Glutamatergic neuron (in vitro differentiated cells): ENCODE data around the gene KCNJ13. TPM values are rescaled to one million over a fixed set of nuclear protein-coding genes. Genes with fewer than 3 reads are reported as not detected.

ENCODE experiments used
- DNase-seq: peaks from one replicate; pipeline ENCODE4 v3.0.0; 2022
- H3K27ac Mint-ChIP-seq: one replicate; pipeline ENCODE4 v1.8.0; 2020; ENCODE audit warnings: mild to moderate bottlenecking, mixed read lengths, inconsistent platforms; ENCODE audit not compliant: unreplicated experiment
- H3K27me3 Mint-ChIP-seq: one replicate; pipeline ENCODE4 v1.8.0; 2020; ENCODE audit warnings: mild to moderate bottlenecking, moderate library complexity, mixed read lengths, inconsistent platforms; ENCODE audit not compliant: unreplicated experiment
- H3K36me3 Mint-ChIP-seq: one replicate; pipeline ENCODE4 v1.8.0; 2020; ENCODE audit warnings: mild to moderate bottlenecking, mixed read lengths, inconsistent platforms; ENCODE audit not compliant: unreplicated experiment
- H3K4me1 Mint-ChIP-seq: one replicate; pipeline ENCODE4 v1.8.0; 2020; ENCODE audit warnings: mild to moderate bottlenecking, low read depth, mixed read lengths, inconsistent platforms; ENCODE audit not compliant: unreplicated experiment
- H3K4me3 Mint-ChIP-seq: one replicate; pipeline ENCODE4 v1.8.0; 2020; ENCODE audit warnings: mild to moderate bottlenecking, mixed read lengths, inconsistent platforms; ENCODE audit not compliant: unreplicated experiment
- H3K9me3 Mint-ChIP-seq: one replicate; pipeline ENCODE4 v1.8.0; 2020; ENCODE audit warnings: mild to moderate bottlenecking, moderate library complexity, mixed read lengths, inconsistent platforms; ENCODE audit not compliant: unreplicated experiment
- total RNA-seq: library from RNA; stranded (reverse); fragmentation: NEBNext Ultra II Directional; extraction: Animal tissue kit (Norgen Biotek cat#: 25700); gene quantifications from one replicate; pipeline ENCODE4 v1.2.1, GENCODE V29; 2021; ENCODE audit not compliant: unreplicated experiment
- TF ChIP-seq, protein P1 (sequence below): fragments of 200-600 bp; sonication (generic); IDR thresholded peaks from one replicate; pipeline ENCODE4 v1.5.0; 2021; ENCODE audit not compliant: partially characterized antibody, unreplicated experiment

KCNJ13 gene
- total RNA-seq, 1 donor from 2014 or later = not detected

DNA sequence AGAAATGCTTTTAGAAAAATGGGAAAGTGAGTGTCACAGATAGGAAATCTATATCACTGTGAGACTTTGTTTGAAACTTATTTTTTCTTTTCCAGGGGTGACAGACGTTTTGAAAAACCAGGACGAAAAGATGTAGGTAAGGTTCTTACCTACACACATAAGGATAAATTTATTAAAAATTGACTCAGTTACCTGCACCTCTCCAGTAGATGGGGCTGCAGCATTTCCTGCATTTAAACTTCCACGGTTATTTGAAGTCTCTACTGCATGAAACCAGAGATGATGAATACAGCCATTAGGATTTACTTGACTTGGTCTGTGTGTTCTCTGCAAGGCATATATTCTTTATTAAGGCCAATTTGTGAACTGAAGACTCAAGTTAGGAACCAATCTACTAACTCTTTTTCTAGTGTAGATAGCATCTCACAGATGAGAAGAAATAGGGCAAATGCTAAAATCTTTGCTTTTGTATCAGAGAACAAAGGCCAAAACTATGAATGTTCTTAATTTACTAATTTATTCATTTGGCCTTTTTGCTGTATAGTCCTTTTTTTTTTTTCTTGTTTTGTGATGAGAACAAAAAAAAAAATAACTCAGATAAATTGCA, 15.0 kb downstream of the KCNJ13 start:
- Mint-ChIP-seq H3K4me1 (no peaks in the 10 kb centered on the region), H3K9me3 (no peaks in the 10 kb centered on the region), H3K27me3 (peaks cover 1% of the 10 kb centered on the region), H3K27ac (no peak overlapping the region), H3K36me3 (no peaks in the 10 kb centered on the region), H3K4me3 (no peak overlapping the region)
- no peak for DNase-seq
- TF ChIP-seq, protein P1, sequence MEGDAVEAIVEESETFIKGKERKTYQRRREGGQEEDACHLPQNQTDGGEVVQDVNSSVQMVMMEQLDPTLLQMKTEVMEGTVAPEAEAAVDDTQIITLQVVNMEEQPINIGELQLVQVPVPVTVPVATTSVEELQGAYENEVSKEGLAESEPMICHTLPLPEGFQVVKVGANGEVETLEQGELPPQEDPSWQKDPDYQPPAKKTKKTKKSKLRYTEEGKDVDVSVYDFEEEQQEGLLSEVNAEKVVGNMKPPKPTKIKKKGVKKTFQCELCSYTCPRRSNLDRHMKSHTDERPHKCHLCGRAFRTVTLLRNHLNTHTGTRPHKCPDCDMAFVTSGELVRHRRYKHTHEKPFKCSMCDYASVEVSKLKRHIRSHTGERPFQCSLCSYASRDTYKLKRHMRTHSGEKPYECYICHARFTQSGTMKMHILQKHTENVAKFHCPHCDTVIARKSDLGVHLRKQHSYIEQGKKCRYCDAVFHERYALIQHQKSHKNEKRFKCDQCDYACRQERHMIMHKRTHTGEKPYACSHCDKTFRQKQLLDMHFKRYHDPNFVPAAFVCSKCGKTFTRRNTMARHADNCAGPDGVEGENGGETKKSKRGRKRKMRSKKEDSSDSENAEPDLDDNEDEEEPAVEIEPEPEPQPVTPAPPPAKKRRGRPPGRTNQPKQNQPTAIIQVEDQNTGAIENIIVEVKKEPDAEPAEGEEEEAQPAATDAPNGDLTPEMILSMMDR = peak; percentile 45

- DNase-seq = no peak
- Mint-ChIP-seq H3K36me3 (no peaks in the 10 kb centered on the region), H3K4me1 (no peaks in the 10 kb centered on the region), H3K9me3 (peaks cover 2% of the 10 kb centered on the region), H3K4me3 (no peak overlapping the region), H3K27me3 (peaks cover 1% of the 10 kb centered on the region), H3K27ac (no peak overlapping the region)
- TF ChIP-seq, protein P1 = no peak
Measured at GRCh38 chr2:232757905-232758304, 18.5 kb downstream of the KCNJ13 start.

DNA sequence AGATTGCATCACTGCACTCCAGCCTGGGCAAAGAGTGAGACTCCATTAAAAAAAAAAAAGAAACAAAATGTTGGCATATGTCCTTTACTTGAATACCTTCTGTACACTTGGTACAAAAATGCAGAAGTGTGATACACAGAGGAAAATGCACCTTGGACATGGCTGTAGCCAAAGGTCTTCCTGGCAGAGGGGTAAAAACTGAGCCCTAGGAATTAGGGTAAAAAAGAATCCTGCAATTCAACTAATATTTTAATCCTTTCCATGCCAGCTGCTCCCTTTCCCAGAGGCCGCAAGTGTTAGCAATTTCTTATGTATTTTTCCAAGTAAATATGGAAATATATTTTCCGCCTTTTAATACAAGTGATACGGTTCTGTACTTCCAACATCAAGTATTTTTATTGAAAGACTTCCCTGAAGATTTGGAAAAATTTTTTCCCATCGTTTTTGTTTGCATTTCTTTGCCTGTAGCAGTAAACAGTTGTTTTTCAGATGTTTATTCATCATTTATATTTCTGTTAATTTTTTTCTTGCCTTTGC, 26.2 kb downstream of the KCNJ13 start:
- no peak overlapping the region for H3K27ac Mint-ChIP-seq
- H3K4me3 Mint-ChIP-seq = no peak overlapping the region
- H3K36me3 Mint-ChIP-seq = no peaks in the 10 kb centered on the region

DNA sequence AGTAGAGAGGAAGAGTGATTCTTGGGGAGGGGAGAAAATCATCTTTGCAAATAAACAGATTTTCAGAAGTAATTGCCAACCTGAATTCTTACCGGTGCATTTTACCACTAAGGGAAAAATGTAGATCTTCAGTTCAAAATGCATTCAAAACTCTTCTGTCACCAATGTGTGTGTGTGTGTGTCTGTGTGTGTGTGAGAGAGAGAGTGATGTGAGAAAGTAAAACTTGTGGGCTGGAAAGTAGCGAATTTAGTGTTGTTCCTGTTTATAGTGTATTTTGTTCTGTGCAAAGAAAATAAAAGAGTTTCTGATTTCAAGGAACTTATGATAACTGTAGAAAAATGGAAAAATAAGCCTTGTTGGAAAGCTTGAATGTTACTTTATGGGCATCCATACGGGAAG, 27.0 kb downstream of the KCNJ13 start:
- no peak overlapping the region for H3K27ac Mint-ChIP-seq
- TF ChIP-seq, protein P1 = no peak
- H3K27me3 Mint-ChIP-seq = peaks cover 3% of the 10 kb centered on the region
- H3K4me1 Mint-ChIP-seq = no peaks in the 10 kb centered on the region
- no peaks in the 10 kb centered on the region for H3K36me3 Mint-ChIP-seq
- no peak for DNase-seq
- no peaks in the 10 kb centered on the region for H3K9me3 Mint-ChIP-seq
- H3K4me3 Mint-ChIP-seq = no peak overlapping the region

More for the DNA sequence above, 26.2 kb downstream of the KCNJ13 start:
- Mint-ChIP-seq H3K9me3 (no peaks in the 10 kb centered on the region), H3K27me3 (peaks cover 3% of the 10 kb centered on the region), H3K4me1 (no peaks in the 10 kb centered on the region)
- no peak for DNase-seq
- TF ChIP-seq, protein P1 = no peak

DNA sequence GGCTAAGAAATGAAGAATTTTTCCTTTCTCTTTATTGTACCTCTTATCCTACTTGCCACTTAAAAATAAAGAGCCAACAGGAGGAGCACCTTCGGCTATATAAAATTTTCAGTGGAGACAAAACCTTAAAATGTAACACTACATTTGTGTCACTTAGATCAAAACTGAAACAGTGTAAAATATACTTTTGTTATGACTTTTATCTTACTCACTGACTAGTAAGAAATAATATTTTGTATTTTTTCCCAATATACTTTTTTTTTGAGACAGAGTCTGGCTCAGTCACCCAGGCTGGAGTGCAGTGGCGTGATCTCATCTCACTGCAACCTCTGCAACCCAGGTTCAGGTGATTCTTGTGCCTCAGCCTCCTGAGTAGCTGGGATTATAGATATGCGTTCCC, 28.3 kb downstream of the KCNJ13 start:
- TF ChIP-seq, protein P1 = no peak
- Mint-ChIP-seq H3K36me3 (no peaks in the 10 kb centered on the region), H3K4me3 (no peak overlapping the region), H3K27ac (no peak overlapping the region), H3K4me1 (no peaks in the 10 kb centered on the region), H3K27me3 (peaks cover 3% of the 10 kb centered on the region), H3K9me3 (no peaks in the 10 kb centered on the region)
- DNase-seq = no peak
